Dedifferentiated amniotic fluid mesenchymal stem cell (primary cell): ENCODE data around the gene EEFSEC.
"Not testable (repeated sequence)": the region's sequence is repeated elsewhere in the genome, so short reads cannot be mapped to it uniquely, and the experiment has no call there.

Source experiments
- DNase-seq: peaks from one replicate; pipeline ENCODE4 v3.0.0-alpha.2; 2016; ENCODE audit errors: extremely low spot score

Gene EEFSEC

DNA sequence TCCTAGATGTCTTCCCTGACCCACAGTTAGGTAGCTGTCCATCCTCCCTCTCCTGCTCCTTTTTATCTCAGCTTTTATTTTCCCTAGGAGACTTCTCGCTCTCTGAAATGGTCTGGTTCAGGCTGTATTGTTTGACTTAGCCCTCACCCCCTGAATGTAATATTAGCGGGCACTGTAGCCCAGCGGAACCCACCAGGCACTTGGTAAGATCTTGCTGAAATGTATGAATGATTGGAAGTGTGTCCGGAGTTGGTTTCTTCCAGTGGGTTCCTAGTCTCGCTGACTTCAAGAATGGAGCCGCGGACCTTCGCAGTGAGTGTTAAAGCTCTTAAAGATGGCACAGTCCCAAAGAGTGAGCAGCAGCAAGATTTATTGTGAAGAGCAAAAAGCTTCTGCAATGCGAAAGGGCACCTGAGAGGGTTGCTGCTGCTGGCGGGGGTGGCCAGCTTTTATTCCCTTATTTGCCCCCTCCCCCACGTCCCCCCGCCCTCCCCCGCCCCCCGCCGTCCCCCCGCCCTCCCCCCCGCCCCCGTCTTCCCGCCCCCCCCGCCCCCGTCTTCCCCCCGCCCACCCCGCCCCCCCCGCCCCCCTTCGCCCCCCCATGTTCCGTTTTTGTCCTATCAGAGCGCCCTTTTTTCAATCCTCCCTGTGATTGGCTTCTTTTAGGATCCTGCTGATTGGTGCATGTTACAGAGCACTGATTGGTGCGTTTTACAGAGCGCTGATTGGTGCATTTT, 694 bp upstream of the EEFSEC start:
- DNase-seq, result peak; percentile 51

DNA sequence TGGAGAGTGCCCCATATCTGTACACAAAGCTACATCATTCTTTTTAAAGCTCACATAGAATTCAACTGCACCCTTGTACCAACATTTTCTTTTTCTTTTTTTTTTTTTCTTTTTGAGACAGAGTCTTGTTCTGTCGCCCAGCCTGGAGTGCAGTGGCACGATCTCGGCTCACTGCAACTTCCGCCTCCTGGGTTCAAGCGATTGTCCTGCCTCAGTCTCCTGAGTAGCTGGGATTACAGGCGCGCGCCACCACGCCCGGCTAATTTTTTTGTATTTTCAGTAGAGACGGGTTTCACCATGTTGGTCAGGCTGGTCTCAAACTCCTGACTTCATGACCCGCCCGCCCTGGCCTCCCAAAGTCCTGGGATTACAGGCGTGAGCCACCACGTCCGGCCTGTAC, 1.1 kb downstream of the EEFSEC start:
- DNase-seq, result not testable (repeated sequence)

DNA sequence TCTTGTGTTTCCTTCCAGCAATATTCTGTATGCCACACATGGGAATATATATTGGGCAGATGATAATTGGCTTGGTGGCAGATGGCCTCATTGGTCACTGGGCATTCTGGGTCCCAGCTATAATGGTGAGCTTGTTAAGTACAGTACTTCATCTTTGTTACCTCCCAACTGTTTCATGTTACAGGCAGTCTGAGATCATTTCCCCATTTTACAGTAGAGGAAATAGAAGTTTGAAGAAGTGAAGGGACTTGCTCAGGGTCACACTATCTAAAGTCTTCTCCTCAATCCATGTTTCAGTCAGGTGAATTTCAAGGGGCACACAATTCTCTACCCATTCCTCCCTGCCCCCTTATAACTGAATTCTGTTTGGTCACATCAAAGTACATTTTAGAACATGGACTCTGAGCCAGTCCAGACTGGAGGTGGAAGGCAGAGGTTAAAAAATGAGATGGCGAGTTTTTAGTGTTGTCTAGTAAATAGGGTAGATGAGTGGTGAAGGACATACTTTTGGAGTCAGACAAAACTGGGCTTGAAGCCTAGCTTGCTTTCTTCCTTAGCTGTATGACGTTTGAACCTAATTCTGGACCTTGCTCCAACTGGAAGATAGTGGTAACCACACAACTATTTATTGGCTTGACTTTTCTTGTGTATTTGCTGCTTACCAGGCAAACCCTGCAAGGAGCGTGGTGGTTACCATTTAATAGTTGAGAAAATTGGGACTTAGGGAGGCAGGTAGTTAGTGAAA, 2.5 kb downstream of the EEFSEC start:
- no peak for DNase-seq

DNA sequence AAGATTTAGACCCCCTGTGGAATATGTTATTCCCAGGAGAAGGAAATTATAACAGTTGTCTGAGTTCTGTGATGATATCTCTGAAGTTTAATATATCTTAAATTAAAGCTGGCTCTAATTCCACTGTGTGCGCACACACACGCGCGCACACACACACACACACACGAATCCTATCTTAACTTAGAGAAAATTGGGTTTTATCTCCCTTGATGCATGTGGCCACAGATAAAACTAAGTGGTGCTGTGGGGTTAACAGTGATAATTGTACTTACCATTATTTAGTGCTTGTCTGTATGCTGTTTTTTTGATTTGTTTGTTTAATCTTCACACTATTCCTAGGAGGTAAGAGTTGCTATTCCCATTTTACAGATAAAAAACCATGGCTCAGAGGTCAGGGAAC, 7.4 kb downstream of the EEFSEC start:
- DNase-seq, result no peak

DNA sequence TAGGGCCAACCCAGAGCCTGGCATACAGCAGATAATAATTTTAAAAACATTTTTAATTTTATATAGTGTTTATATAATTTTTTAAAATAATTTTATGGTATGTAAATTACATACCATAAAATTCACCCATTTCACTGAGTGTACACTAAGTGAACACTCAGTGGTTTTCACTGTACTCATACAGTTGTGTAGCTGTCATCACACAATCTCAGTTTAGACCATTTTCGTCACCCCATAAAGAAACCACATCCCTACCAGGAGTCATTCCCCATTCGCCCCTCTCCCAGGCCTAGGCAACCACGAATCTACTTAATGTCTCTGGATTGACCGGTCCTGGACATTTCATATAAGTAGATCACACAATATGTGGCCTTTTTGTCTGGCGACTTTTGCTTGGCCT, 10.2 kb downstream of the EEFSEC start:
- no peak for DNase-seq

DNA sequence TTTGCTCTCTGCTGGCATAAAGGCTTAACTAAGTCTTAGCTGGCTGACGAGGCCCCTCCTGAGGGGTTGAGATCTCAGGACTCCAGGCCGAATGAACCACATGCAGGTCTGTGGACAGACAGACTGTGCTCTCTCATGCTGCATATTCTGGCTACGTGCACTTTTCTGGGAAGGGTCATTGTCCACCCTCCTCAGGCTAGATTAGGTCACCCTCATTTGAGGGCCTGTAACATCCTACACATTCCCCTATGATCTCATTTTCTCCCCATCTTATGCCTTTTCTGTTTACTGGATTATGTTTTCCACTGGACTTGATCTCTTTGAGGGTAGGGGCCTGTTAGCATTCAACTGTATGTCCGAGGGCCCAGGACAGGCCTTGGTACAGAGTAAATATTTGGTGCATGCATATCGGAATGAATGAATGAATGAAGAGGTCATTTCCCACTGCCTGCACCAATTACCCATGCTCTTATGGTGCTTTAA, 13.7 kb downstream of the EEFSEC start:
- DNase-seq, result no peak

DNA sequence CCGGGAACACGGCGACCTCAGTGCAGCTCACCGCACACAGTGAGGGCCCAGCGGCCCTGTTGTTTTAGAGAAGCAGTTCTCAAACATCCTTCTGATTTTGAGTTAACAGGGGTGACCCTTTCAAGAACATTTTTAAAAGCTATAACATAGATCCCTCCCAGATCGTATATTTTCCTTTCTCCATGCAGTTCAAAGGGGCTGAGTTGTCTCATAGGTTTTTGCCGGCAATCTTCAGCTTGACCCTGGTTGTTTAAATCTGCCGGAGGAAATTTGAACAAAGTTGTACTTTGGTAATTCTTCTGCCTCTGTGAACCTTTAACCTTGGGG, 14.3 kb downstream of the EEFSEC start:
- DNase-seq, result no peak

DNA sequence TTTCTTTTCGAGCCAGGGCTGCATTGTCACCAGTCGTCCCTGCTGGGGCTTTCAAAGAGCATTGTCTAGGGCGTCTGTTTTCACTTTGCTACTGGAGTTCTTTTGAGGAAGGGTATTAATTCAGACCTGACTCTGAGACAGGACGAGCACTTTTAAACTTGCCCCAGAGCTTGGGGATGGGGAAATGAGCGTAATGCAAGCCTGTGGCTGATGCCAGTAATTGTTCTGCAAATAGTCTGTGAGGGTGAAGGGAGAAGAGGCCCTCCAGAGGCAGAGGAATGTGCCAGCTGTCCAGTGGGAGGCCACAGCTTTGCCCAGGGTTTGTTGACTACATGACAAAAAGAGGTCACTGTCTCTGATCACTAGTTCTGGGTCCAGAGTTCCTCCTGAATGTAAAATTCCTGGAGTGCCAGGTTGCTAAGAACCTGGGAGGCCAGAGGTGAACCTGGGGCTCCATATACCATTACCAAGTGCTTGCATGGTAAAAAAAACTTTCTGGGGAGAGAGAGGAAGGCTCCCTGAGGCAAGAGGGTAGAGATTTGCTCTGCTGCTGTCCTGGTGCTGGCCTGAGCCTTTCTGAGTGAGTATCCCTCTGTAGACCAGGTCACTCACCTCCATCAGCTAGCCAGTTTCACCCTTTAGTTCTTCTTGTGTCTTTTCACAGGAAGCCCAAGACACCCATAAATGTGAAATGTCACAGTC, 14.8 kb downstream of the EEFSEC start:
- DNase-seq, result peak; percentile 16

DNA sequence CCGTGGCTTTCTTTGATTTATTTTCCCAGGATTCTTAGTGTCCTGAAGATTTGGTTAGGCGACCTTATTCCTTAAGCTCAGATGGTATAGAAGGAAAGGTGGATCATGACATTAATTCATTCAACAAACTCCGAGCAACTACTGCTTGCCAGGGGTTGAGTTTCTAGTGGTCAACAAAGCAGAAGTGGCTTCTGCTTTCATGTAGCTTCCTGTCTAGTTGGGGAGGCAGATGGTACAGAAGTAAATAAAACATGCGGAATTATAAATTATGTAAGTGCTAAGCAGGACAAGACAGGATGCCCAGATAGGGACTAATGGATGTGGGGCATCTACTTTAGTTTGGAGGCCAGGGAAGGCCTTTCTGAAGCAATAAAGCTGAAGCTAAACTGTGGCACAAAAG, 15.6 kb downstream of the EEFSEC start:
- no peak for DNase-seq

DNA sequence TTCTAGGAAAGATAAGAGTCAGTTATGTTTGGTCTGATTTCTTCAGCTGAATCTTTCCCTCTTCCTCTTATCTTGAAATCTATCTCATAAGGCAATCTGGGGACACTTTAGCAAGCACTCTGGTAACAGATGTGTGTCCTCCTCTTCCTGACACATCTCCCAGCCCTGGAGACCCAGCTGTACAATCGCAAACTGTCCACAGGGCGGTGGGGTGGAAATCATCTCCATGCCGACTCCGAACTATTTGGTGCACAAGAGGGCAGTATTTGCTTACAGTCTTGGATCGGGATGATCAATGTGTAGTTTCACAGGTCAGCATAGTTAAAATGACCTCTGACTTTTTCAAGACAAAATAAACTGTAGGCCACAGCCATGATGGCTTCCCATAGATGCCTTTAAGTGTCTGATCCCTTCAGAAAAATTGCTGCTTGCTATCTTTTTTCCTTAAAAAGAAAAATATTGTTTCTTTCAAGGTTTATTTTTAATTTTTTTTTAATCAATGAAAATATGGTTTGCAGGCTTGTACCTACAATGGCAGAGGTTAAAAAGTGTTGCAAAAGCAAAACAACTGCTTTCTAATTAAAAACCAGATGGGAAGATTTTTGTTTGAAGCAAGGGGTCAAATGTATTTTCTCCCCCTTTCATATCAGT, 17.7 kb downstream of the EEFSEC start:
- DNase-seq, result peak; percentile 81

DNA sequence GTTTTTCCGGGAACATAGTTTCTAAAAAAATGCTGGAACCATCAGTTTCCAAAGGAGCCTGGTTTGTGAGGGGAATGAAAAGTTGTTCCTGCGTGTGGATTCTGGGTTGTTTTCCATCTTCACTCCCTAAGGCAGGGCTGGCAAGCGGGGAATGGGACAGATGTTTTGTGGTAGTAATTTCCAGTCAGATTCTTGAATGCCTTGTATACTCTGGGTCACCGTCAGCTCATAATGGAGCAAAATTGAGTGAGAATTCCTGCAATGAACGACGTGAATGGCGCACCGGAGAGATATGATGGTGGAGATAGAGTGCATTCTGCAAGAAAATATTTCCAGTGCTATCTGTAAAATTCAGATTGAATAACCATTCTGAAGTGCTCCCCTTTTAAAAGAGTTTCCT, 19.9 kb downstream of the EEFSEC start:
- DNase-seq, result no peak

DNA sequence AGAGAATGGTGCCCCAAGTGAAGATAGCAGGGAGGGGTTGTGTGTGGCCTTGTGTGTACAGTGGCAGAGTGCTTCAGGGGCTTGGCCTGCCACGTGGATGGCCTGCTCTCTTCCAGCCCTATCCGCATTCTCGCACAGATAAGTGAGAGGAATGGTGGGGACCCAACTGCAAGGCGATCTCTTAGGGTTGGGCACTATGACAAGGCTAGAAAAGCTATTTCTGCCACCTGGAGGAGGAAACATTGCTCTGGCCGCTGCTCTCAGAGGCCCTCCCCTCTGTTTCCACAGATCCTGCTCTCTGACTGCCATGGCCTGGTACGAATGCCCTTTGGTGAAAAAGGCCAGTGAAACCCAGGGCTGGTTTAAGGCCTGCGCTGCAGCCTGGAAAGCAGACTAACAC, 20.6 kb downstream of the EEFSEC start:
- no peak for DNase-seq

DNA sequence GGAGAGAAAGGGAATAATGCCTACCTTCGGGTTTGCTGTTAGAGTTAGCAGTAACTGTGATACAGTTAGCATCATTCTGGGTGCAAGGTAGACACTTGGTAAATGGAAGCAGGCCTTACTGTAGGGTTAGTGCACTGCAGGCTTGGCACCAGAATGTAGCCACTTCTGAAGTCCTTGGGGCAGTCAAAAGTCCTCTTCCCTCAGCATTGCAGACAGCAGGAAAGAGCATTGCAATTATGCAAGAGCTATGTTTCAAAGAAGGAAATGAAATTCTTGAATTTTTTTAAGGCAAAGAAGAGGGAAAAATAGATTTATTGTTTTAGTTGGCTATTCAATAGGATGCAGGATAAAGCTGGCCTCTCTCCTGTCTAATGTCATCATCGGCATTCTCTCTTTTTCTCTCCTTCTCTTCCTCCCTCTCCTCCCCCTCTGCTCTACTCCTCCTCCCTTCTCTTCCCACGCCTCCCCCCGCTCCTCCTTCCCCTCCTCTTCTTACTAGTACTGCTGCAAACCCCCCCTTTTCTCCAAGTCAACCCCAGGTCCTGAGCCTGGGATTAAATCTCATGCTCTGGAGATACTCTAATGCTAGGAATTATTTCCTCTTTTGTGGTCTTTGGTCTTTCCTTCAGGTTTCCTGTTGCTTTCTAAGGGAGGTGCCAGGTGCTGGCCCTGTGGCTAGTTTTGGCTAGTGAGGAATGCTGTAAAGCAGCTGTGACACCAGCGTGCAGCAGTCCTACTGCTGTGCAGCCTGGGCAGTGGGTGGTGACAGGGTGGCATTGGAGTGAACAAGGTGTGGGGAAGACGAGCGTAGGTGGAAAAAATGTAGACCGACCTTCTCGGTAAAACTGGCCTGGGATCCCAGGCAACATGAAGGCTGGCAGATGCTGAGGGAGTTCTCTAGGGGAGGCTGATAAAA, 21.7 kb downstream of the EEFSEC start:
- DNase-seq, result no peak

DNA sequence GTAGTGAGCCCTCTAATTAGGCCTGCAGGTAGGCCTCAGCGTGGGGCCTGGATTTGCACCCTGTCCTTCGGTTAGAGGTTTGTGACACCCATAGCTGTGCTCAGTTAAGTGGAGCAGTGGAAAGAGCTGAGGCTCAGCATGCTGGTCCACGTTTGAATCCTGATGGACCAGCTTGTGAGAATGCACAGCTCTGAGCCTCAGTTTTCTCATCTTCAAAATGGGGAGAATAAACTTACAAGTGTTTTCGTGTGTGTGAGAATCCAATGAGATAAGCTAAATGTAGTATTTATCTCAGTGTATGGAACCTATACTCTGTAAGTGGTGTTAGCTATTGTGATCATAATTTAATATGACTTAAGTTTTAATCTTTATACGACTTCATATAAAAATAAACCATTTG, 22.5 kb downstream of the EEFSEC start:
- DNase-seq, result no peak

DNA sequence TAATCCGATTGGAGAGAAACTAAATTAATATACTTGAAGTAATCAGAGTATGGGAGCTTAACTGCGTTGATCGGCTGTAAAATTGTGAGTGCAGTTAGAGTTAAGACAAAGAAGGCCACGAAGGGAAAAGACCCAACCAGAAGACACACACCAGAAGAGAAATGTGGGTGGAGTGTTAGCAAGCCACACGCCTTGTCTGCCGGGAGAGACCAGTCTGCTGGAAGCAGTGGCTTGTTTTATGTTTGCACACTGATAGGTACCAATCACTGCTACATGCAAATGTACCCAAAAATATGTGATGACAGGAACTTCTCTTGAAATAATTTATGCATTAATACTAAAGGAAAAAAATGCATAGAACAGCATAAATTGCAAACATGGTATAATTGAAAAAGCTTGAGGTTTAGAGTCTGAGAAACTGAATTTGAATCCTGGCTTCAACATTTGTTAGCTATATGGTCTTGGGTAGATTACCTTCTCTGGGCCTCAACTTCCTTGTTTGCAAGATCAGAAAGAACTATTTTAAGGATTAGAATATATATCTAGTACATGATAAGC, 23.1 kb downstream of the EEFSEC start:
- no peak for DNase-seq

DNA sequence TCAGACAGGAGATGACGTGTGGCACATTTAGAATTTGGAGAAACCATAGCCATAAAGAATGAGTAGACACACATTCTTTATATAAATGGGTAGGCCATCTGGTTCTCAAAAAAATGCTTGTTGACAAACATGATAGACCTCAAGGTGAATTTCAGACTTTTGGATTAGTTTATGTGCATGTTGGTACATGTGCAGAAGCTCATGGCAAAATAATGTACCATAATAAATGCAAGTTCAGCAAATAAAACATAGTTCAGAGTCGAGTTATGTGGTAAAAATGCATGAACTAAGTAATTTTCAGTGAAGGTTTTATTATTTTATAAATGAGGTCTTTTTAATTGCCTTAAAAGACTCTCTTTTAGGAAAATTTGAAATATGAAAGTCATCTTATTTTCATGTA, 24.6 kb downstream of the EEFSEC start:
- DNase-seq, result no peak

DNA sequence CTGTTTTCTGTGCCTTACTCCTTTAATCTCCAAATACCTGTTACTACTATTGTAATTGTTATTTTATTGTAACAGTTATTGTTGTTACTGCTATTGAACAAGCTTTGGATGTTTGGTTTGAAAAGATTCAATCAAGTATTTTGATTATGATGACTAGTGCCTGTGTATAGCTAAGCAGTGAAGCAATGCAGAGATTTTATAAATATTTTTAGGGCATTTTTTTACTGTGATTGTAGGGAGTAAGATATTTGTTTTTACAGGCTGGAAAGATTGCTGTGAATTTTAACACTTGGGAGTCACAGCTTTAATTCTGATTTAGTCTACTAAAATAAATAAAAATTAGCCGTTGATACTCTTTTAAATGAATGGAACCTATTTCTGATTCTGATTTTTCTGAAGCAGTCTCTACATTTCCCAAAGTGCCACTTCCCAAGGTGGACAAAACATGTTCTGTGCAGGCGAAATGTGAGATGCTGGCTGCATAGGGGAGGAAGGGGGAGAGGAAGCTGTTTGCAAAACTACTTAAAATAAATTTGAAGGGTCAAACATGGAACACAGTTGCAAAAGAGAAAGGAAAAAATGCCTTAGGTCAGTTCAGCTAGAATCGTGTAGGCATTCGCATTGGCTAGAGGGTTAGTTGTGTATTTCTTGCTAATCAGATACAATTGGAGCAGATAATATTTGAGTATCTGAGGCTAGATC, 25.7 kb downstream of the EEFSEC start:
- DNase-seq, result no peak

DNA sequence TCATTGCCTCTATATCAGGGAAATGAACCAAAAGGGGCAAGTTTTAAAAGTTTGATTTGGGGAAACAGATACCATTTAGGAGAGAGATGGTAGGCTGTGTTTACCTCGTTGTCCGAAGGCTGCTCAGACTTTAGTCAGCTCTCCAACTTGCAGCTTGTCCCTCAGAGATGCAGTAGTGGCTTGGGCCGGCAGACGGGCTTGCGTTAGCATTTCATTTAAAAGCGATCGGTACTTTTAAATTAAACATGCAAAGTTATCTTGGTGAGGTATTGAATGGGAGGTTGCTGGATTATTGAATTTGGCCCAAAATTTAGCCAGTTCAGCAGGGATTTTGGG, 26.2 kb downstream of the EEFSEC start:
- DNase-seq, result no peak

DNA sequence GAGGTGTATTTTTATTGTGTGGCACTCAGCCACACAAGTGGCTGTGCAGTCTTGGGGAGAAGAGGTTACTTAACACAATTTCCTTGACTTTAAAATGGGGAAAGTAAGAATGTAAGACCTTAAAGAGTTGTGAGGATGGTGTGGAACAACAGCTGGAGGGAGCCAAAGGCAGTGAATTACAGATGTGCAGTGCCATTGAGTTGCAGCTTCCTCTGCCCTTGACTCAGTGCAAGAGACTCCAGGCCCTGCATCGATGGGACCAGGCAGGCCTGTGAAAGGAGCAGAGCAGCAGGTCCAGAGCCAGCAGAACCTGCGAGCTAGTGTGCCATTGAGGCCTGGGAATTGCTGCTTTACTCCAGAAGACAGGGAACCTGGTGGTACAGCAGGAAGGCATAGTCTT, 27.2 kb downstream of the EEFSEC start:
- DNase-seq, result no peak

DNA sequence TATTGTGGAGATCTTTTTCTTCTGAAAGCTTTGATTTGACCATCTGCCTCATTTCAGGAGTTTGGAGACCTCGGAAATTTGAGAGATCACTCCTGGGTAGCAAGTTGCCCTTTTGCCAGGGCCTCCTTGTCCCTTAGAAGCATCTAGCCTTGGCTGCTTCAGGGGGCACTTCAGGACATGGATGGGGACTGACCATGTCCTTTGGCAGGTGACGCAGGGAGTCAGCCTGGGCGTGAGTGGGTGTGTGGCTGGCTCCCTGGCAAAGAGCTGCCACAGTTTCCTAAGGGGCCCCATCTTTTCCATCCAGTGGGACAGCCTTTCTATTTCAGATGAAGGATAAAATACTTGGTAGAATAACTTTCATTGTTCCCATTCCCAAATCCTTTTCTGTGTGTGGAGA, 27.6 kb downstream of the EEFSEC start:
- no peak for DNase-seq

DNA sequence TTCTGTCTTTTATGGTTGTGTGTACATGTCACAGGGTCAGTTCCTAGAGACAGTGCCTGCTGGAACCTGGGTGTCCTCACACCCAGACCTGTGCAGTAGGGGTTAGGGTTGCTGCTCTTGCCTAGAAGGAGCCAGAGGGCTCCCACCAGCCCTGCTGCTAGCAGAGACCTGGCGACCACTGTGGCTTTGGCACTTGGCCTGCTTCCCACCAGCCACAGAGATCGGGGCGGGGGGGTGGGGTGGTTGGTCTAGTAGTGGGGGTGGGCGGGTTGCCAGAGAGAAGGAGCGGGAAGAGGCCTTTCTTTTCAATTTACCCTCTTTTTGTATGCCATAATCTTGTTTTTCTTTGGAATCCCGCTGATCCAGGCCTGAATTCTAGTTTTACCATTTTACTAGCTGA, 29.4 kb downstream of the EEFSEC start:
- no peak for DNase-seq
